Astrocyte (in vitro differentiated cells and primary cell): ENCODE data around the gene NMT2. TPM values are rescaled to one million over a fixed set of nuclear protein-coding genes. Genes with fewer than 3 reads are reported as not detected.

Experiments used
- DNase-seq: peaks from one replicate; pipeline ENCODE4 v3.0.0-alpha.2; 2010; ENCODE audit warnings: low read depth
- FAIRE-seq: peaks from 2 replicates; lab custom pipeline; 2011; peaks lifted over from hg19 to GRCh38; lab: Jason Lieb, UNC
- H2AFZ ChIP-seq: 2 replicates; pipeline ENCODE4 v1.6.0; 2012; ENCODE audit warnings: low read depth, low read length, inconsistent platforms
- H3K27ac ChIP-seq: 2 replicates; pipeline ENCODE4 v1.5.1; 2011; ENCODE audit warnings: low read depth, low read length, inconsistent platforms
- H3K27me3 ChIP-seq: 2 replicates; pipeline ENCODE4 v1.6.0; 2011; ENCODE audit warnings: low read length, inconsistent platforms; ENCODE audit not compliant: insufficient read depth
- H3K36me3 ChIP-seq: 2 replicates; pipeline ENCODE4 v1.5.1; 2011; ENCODE audit warnings: low read length, inconsistent platforms; ENCODE audit not compliant: insufficient read depth
- H3K4me1 ChIP-seq: 2 replicates; pipeline ENCODE4 v1.5.1; 2011; ENCODE audit warnings: low read length, inconsistent platforms; ENCODE audit not compliant: insufficient read depth
- H3K4me2 ChIP-seq: 2 replicates; pipeline ENCODE4 v1.6.0; 2012; ENCODE audit warnings: low read length, inconsistent platforms
- H3K4me3 ChIP-seq: 2 replicates; pipeline ENCODE4 v1.5.1; 2011; ENCODE audit warnings: low read depth, mild to moderate bottlenecking, low read length, inconsistent platforms; ENCODE audit not compliant: insufficient read depth
- H3K79me2 ChIP-seq: 2 replicates; pipeline ENCODE4 v1.6.0; 2012; ENCODE audit warnings: mild to moderate bottlenecking, low read length, inconsistent platforms; ENCODE audit not compliant: insufficient read depth
- H3K9ac ChIP-seq: 2 replicates; pipeline ENCODE4 v1.6.0; 2012; ENCODE audit warnings: mild to moderate bottlenecking, low read length, inconsistent platforms
- H3K9me3 ChIP-seq: 2 replicates; pipeline ENCODE4 v1.5.1; 2012; ENCODE audit warnings: low read depth, mild to moderate bottlenecking, low read length, inconsistent platforms; ENCODE audit not compliant: insufficient read depth
- H4K20me1 ChIP-seq: 2 replicates; pipeline ENCODE4 v1.6.0; 2012; ENCODE audit warnings: low read length, inconsistent platforms; ENCODE audit not compliant: insufficient read depth
- H3K27ac Mint-ChIP-seq: one replicate; pipeline ENCODE4 v1.8.0; 2021; ENCODE audit warnings: mild to moderate bottlenecking, mixed read lengths; ENCODE audit not compliant: unreplicated experiment
- H3K27me3 Mint-ChIP-seq: one replicate; pipeline ENCODE4 v1.8.0; 2021; ENCODE audit warnings: low read depth, mixed read lengths; ENCODE audit not compliant: unreplicated experiment
- H3K36me3 Mint-ChIP-seq: one replicate; pipeline ENCODE4 v1.8.0; 2021; ENCODE audit warnings: low read depth, mixed read lengths; ENCODE audit not compliant: unreplicated experiment
- H3K4me1 Mint-ChIP-seq: one replicate; pipeline ENCODE4 v1.8.0; 2021; ENCODE audit warnings: low read depth, mixed read lengths; ENCODE audit not compliant: unreplicated experiment
- H3K4me3 Mint-ChIP-seq: one replicate; pipeline ENCODE4 v1.8.0; 2021; ENCODE audit warnings: mild to moderate bottlenecking, moderate library complexity, mixed read lengths; ENCODE audit not compliant: unreplicated experiment
- H3K9me3 Mint-ChIP-seq: one replicate; pipeline ENCODE4 v1.8.0; 2021; ENCODE audit warnings: mild to moderate bottlenecking, mixed read lengths; ENCODE audit not compliant: unreplicated experiment
- EZH2 ChIP-seq: IDR thresholded peaks from 2 replicates; pipeline ENCODE4 v1.6.1; 2012; ENCODE audit warnings: mild to moderate bottlenecking, low read length, inconsistent platforms; ENCODE audit not compliant: insufficient read depth
- total RNA-seq: library from RNA; stranded (reverse); gene quantifications from 2 replicates; pipeline ENCODE4 v1.2.1, GENCODE V29; 2021
- TF ChIP-seq, protein P1 (sequence below): IDR thresholded peaks from 2 replicates; pipeline ENCODE4 v1.5.1; 2011; ENCODE audit warnings: low read depth, mild to moderate bottlenecking, inconsistent platforms, low read length, moderate library complexity; ENCODE audit not compliant: insufficient read depth

The NMT2 gene
- total RNA-seq, 1 donor from 2014 or later, result 22.1 TPM

DNA sequence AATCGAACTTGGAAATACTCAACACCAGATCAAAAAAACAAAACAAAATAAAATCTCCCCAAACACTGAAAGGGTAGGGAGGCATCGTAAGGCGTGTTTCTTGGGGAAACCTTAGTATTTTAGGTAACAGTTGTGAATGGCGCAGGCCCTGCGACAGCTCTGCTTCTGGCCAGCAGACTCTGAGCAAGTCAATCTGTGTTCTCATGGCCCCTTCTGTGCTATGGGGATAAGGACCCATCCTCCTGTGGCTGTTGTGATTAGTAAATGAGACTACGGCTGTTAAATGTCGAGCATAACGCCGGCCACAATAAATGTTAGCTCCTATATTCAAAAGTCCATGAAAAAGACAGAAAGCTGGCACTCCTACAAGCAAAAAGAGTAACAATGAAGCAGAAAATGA lies 44.3 kb downstream of the NMT2 start:
- no peak overlapping the region for H3K4me3 ChIP-seq
- peak overlapping the region; percentile 17 for H3K27ac Mint-ChIP-seq
- no peaks in the 10 kb centered on the region for H3K9me3 ChIP-seq
- peaks cover 4% of the 10 kb centered on the region for H3K4me1 ChIP-seq
- no peaks in the 10 kb centered on the region for H3K27me3 Mint-ChIP-seq
- peaks cover 5% of the 10 kb centered on the region for H3K4me1 Mint-ChIP-seq
- TF ChIP-seq, protein P1, sequence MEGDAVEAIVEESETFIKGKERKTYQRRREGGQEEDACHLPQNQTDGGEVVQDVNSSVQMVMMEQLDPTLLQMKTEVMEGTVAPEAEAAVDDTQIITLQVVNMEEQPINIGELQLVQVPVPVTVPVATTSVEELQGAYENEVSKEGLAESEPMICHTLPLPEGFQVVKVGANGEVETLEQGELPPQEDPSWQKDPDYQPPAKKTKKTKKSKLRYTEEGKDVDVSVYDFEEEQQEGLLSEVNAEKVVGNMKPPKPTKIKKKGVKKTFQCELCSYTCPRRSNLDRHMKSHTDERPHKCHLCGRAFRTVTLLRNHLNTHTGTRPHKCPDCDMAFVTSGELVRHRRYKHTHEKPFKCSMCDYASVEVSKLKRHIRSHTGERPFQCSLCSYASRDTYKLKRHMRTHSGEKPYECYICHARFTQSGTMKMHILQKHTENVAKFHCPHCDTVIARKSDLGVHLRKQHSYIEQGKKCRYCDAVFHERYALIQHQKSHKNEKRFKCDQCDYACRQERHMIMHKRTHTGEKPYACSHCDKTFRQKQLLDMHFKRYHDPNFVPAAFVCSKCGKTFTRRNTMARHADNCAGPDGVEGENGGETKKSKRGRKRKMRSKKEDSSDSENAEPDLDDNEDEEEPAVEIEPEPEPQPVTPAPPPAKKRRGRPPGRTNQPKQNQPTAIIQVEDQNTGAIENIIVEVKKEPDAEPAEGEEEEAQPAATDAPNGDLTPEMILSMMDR, result no peak
- TF ChIP-seq EZH2, result no peak
- H3K79me2 ChIP-seq, result no peaks in the 10 kb centered on the region
- peaks cover 18% of the 10 kb centered on the region for H3K36me3 Mint-ChIP-seq
- no peaks in the 10 kb centered on the region for H3K9me3 Mint-ChIP-seq
- peak overlapping the region; percentile 69 for H3K27ac ChIP-seq
- no peak for FAIRE-seq
- H4K20me1 ChIP-seq, result no peaks in the 10 kb centered on the region
- H2AFZ ChIP-seq, result no peak overlapping the region
- H3K9ac ChIP-seq, result peak overlapping the region; percentile 36
- no peak for DNase-seq
- peaks cover 14% of the 10 kb centered on the region for H3K36me3 ChIP-seq
- no peaks in the 10 kb centered on the region for H3K27me3 ChIP-seq
- no peak overlapping the region for H3K4me3 Mint-ChIP-seq
- peak overlapping the region; percentile 10 for H3K4me2 ChIP-seq

DNA sequence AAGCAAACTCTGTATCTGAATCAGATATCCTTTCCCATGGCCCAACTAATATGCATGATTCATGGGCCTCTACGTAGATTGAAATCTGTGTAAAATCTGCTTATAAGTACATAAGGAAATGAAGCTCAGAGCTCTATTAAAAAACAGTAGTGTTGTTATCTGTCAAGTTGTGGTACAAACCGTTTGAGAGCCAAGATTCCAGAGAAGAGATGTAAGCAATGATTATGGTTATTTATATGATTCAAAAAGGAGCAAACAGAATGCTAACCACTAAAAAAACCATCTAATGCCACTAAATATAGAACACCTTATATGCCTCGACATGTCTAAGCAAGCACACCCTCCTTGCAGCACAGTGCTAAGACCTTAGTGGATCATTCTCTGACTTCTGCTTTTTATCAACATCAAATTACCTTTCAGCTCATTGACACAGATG lies 44.7 kb downstream of the NMT2 start:
- Mint-ChIP-seq H3K9me3 (no peaks in the 10 kb centered on the region), H3K4me1 (peaks cover 5% of the 10 kb centered on the region), H3K27me3 (no peaks in the 10 kb centered on the region), H3K4me3 (no peak overlapping the region), H3K36me3 (peaks cover 21% of the 10 kb centered on the region), H3K27ac (peak overlapping the region; percentile 17)
- TF ChIP-seq, protein P1, result no peak
- TF ChIP-seq EZH2, result no peak
- H2AFZ ChIP-seq, result no peak overlapping the region
- peak overlapping the region; percentile 36 for H3K9ac ChIP-seq
- peak overlapping the region; percentile 69 for H3K27ac ChIP-seq
- FAIRE-seq (no peak), DNase-seq (peak; percentile 91)
- no peaks in the 10 kb centered on the region for H3K9me3 ChIP-seq
- no peaks in the 10 kb centered on the region for H4K20me1 ChIP-seq
- peak overlapping the region; percentile 10 for H3K4me2 ChIP-seq
- peaks cover 18% of the 10 kb centered on the region for H3K36me3 ChIP-seq
- peaks cover 4% of the 10 kb centered on the region for H3K4me1 ChIP-seq
- no peaks in the 10 kb centered on the region for H3K27me3 ChIP-seq
- H3K79me2 ChIP-seq, result no peaks in the 10 kb centered on the region
- no peak overlapping the region for H3K4me3 ChIP-seq

- H3K27ac Mint-ChIP-seq, result no peak overlapping the region
These were observed 45.9 kb downstream of the NMT2 start for GRCh38 chr10:15122477-15123030.

More at GRCh38 chr10:15122477-15123030, 45.9 kb downstream of the NMT2 start:
- no peaks in the 10 kb centered on the region for H4K20me1 ChIP-seq
- H3K4me2 ChIP-seq, result no peak overlapping the region
- TF ChIP-seq, protein P1, result no peak
- TF ChIP-seq EZH2, result no peak
- H3K27me3 ChIP-seq, result no peaks in the 10 kb centered on the region
- peaks cover 4% of the 10 kb centered on the region for H3K4me1 ChIP-seq
- peaks cover 21% of the 10 kb centered on the region for H3K36me3 Mint-ChIP-seq
- peak overlapping the region; percentile 69 for H3K27ac ChIP-seq
- FAIRE-seq, result no peak
- no peak for DNase-seq
- H3K4me1 Mint-ChIP-seq, result peaks cover 5% of the 10 kb centered on the region
- H3K9ac ChIP-seq, result no peak overlapping the region
- H3K9me3 ChIP-seq, result no peaks in the 10 kb centered on the region
- H3K79me2 ChIP-seq, result no peaks in the 10 kb centered on the region
- H3K4me3 Mint-ChIP-seq, result no peak overlapping the region
- no peak overlapping the region for H3K4me3 ChIP-seq
- no peaks in the 10 kb centered on the region for H3K9me3 Mint-ChIP-seq
- peaks cover 24% of the 10 kb centered on the region for H3K36me3 ChIP-seq
- no peaks in the 10 kb centered on the region for H3K27me3 Mint-ChIP-seq
- no peak overlapping the region for H2AFZ ChIP-seq
